Measurements from ENCODE around the gene TSPO. TPM values are rescaled to one million over a fixed set of nuclear protein-coding genes. Genes with fewer than 3 reads are reported as not detected.
A peak's percentile ranks its signal among the peaks of the same experiment; 100 is the strongest.

The TSPO gene
- total RNA-seq, 2 donors from 2014 or later, result 113 to 225 TPM

- H3K36me3 ChIP-seq (replicated peaks in 1 of 2; ENCODE audit: insufficient read depth in 1 of 2, low read depth in 2 of 2), result no peaks in the 10 kb centered on the region
- H3K4me1 ChIP-seq, result peaks cover 14% of the 10 kb centered on the region
- no peak overlapping the region for H3K4me3 ChIP-seq
- ATAC-seq, result no peak
- no peaks in the 10 kb centered on the region for H3K9me3 ChIP-seq
- H3K27ac ChIP-seq, result no peak overlapping the region
- intact Hi-C loops (cut with DNase I), result no loop called here
- TF ChIP-seq CTCF (IDR thresholded peaks at IDR 0.05) (no peak), POLR2A (IDR thresholded peaks at IDR 0.05) (no peak)
- no peak for DNase-seq
- WGBS, 2 donors, result 75 to 79% methylated on average over 8 to 9 of the region's 9 CpGs
- no peaks in the 10 kb centered on the region for H3K27me3 ChIP-seq
Measured at GRCh38 chr22:43157874-43158546, 6.7 kb downstream of the TSPO start.

GRCh38 chr22:43158778-43159483 is 7.6 kb downstream of the TSPO start:
- WGBS, 2 donors, result 86 to 89% methylated on average over 13 to 22 of the region's 24 CpGs
- Histone ChIP-seq H3K27me3 (no peaks in the 10 kb centered on the region), H3K9me3 (no peaks in the 10 kb centered on the region), H3K4me3 (no peak overlapping the region), H3K36me3 (replicated peaks in 1 of 2; ENCODE audit: insufficient read depth in 1 of 2, low read depth in 2 of 2) (no peaks in the 10 kb centered on the region), H3K27ac (peak overlapping the region in 1 of 4 donors; percentile 46), H3K4me1 (peaks cover 13% of the 10 kb centered on the region)
- DNase-seq, result no peak
- intact Hi-C loops (cut with DNase I), result no loop called here
- no peak for TF ChIP-seq CTCF (IDR thresholded peaks at IDR 0.05)
- TF ChIP-seq POLR2A (IDR thresholded peaks at IDR 0.05), result no peak
- ATAC-seq, result no peak

GRCh38 chr22:43159484-43160178 is 8.3 kb downstream of the TSPO start:
- intact Hi-C loops (cut with DNase I), result no loop called here
- peak in 4 of 7 experiments; percentile 29 to 48 (median 40) for TF ChIP-seq CTCF (IDR thresholded peaks at IDR 0.05)
- no peak for TF ChIP-seq POLR2A (IDR thresholded peaks at IDR 0.05)
- Histone ChIP-seq H3K4me3 (no peak overlapping the region), H3K27me3 (no peaks in the 10 kb centered on the region), H3K36me3 (replicated peaks in 1 of 2; ENCODE audit: insufficient read depth in 1 of 2, low read depth in 2 of 2) (no peaks in the 10 kb centered on the region), H3K4me1 (peaks cover 13% of the 10 kb centered on the region), H3K9me3 (no peaks in the 10 kb centered on the region), H3K27ac (peak overlapping the region in 3 of 4 donors; percentile 9 to 46 (median 26))
- 52 to 75% methylated on average over 10 to 17 of the region's 18 CpGs for WGBS, 2 donors
- DNase-seq (peak; percentile 54 to 67 (median 61)), ATAC-seq (peak; percentile 71)

GRCh38 chr22:43160497-43161126 is 9.3 kb downstream of the TSPO start:
- Histone ChIP-seq H3K4me3 (no peak overlapping the region), H3K27ac (peak overlapping the region in 2 of 4 donors; percentile 9 to 46), H3K4me1 (peaks cover 13% of the 10 kb centered on the region), H3K36me3 (replicated peaks in 1 of 2; ENCODE audit: insufficient read depth in 1 of 2, low read depth in 2 of 2) (no peaks in the 10 kb centered on the region), H3K9me3 (no peaks in the 10 kb centered on the region), H3K27me3 (no peaks in the 10 kb centered on the region)
- no peak for ATAC-seq
- DNase-seq, result no peak
- WGBS, 2 donors, result 89 to 98% methylated on average over 7 to 8 of the region's 8 CpGs
- intact Hi-C loops (cut with DNase I), result no loop called here
- no peak for TF ChIP-seq POLR2A (IDR thresholded peaks at IDR 0.05)
- TF ChIP-seq CTCF (IDR thresholded peaks at IDR 0.05), result no peak
